HG02973 (cell line): ENCODE data around the gene ZFPM1.

Source experiments
- ATAC-seq: cut with Tn5 transposase; IDR thresholded peaks from one replicate; pipeline ENCODE4 v1.9.1; 2021; ENCODE audit warnings: moderate library complexity; ENCODE audit not compliant: unreplicated experiment

The ZFPM1 gene

GRCh38 chr16:88585927-88586581, 133.0 kb downstream of the ZFPM1 start:
- no peak for ATAC-seq
